GM19035 (cell line): ENCODE results near the gene ACSS1.

ENCODE experiments used
- ATAC-seq: cut with Tn5 transposase; IDR thresholded peaks from one replicate; pipeline ENCODE4 v1.9.1; 2021; ENCODE audit not compliant: unreplicated experiment

ACSS1 gene

DNA sequence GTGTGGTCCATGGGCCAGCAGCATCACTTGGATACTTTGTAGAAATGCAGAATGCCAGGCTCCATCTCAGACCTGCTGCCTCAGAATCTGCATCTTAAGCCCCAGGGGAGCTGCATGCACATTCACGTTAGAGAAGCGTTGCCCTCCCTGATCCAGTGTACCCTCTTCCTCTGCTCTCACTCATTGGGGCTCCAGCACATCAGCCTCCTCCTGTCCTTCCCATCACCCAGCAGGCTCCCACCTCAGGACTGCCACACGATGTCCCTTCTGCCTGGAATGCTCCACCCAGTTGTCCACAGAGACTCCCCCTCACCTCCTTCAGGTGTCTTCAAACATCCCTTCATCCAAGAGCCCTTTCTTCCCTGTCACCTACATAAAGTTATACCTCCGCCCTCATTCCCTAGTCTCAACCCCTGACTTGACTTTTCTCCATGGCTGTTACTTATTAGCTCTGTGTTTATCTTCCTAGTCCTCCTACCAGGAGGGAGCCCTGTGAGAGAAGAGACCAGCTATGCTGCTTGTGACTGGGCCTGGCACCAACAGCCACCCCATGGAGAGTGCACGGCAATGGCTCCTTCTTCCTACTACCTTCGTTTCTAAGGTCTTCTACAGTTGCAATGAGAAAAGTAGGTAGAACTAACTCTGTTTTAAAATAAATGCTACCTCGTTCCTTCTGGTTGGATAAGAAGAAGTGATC, 3.3 kb upstream of the ACSS1 start:
- no peak for ATAC-seq

GRCh38 chr20:25059866-25060465, 2.0 kb upstream of the ACSS1 start:
- no peak for ATAC-seq

- no peak for ATAC-seq
Measured at GRCh38 chr20:25058847-25059810, 1.2 kb upstream of the ACSS1 start.

DNA sequence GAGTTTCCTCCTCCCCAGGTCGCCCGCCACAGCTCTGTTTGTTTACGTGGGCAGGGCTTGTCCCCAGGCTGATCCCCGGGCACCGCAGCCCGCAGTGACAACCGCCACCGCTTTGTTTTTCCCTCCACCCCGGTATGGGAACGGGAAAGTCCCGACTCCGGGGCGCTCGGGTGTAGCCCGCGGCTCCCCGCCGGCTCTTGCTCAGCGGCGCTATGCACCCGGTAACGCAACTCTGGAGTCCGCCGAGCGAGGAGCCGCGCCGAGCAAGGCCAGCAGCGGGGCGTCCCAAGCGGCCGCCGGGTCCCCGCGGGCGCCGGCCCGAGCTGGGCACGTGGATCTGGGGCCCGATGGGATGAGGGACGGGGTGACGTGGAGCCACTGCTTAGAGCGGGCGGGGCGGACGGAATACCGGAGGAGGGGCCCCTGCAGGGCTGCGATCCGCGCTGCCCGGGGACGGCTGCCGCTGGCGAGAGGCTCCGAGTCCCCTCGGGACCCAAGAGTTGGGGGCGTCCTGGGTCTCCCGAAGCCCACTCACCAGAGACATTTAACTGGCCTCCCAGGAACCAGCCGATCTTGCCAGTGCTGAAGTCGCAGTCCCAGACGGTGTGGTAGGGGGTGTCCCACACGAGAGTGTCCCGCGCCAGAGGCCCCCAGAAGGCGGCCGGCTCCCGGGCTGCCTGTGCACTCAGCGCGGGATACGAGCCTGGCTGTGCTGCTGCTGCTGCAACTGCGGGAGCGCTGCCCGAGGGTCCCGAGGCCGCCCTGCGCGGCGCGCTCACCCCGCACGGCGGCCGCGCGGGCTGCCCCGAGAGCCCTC, 497 bp downstream of the ACSS1 start:
- peak; percentile 34 for ATAC-seq

- ATAC-seq = peak; percentile 29
Measured at GRCh38 chr20:25056690-25057233, 1.2 kb downstream of the ACSS1 start.

GRCh38 chr20:25055711-25056495, 2.0 kb downstream of the ACSS1 start:
- no peak for ATAC-seq

DNA sequence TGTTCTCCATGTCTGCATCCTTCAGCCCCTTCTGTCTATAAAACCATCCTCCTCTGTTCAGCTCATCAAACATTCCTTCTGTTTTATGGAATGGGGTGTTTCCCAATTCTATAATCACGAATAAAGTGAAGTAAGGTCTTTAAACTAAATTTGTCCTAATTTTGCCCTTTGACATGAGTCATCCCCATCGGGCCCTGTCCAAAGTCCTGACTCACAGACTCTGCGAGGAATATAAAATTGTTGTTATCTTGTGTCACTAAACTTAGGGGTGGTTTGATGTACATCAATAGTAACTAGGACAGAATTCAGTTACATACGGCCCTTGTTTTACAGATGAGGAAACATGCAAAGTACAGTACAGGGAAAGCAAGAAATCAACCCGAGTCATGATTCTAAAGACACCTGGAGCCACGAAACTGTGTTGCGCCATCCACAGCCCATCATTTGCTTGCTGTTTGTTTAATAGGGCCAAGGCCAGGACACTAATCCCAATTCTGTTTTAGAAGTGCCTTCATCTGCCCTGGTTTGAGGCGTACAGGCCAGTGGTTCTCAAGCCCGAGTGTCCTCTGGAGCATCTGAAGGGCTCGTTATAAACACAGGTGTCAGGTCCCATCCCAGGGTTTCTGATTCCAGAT, 2.8 kb downstream of the ACSS1 start:
- ATAC-seq = no peak

DNA sequence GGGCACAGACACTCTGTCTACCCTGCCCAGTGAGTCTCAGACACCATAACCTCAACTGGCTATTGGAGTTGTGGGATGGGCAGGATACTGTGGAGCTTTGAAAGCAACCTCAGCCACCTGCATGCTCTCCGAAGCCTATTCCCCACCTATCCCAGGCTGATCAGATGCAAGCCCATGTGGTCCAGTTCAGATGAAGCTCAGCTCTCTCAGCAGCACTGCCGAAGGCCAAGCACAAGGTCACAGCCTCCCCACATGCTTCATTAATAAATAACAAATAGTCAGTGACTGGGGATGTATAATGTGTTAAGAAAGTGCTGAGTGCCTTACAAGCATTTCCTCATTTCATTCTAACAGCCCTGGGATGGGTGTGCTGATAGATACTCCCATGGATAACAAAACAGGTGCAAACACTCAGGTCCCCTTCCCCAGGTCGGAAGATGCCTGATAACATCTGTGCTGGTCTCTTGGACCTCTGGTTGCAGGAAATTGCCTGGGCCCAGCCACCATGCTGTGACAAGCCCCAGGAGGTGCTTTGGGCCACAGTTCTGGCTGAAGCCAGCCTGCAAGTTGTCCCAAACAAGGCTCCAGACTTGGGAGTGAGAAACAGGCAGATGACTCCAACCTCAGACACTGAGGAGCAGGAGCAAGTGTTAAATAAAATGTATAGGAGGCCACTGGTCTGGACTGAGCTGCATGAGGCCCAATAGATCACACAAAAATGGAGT, 3.7 kb downstream of the ACSS1 start:
- ATAC-seq = no peak

DNA sequence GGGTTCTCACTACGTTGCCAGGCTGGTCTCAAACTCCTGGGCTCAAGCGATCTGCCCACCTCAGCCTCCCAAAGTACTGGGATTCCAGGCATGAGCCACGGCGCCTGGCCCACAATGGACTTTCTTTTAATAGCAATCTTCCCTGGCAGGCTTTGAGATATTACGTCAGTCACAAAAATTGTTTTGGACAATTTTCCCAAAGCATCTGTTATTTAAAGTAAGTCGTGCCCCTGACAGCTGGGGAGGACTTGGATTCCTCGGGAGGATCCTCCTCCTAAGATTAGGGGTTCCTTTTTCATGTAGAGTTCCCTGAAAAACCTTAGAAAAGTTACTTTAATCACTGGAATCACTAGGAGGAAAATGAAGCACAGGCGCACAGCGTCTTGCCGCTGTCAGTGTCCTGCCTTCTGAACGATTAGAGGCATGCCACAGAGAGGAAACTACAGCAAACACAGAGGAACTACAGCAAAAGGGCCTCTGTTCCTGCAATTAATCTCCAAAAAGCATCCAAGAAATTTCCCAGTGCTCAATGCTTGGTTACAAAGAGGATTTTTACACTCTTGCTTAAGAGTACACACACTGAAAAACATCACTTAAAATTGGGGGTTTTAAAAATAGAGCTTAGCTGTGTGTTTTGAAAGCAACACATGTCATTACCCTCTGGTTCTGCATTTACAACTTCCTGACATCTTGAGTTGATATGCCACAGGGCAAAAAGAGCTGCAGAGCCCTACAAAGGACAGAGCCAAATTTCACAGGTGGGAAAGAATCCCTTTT, 4.5 kb downstream of the ACSS1 start:
- ATAC-seq = no peak

GRCh38 chr20:25052255-25053194, 5.4 kb downstream of the ACSS1 start:
- no peak for ATAC-seq

GRCh38 chr20:25051386-25052155, 6.4 kb downstream of the ACSS1 start:
- no peak for ATAC-seq

- no peak for ATAC-seq
Measured at GRCh38 chr20:25050501-25051350, 7.2 kb downstream of the ACSS1 start.

DNA sequence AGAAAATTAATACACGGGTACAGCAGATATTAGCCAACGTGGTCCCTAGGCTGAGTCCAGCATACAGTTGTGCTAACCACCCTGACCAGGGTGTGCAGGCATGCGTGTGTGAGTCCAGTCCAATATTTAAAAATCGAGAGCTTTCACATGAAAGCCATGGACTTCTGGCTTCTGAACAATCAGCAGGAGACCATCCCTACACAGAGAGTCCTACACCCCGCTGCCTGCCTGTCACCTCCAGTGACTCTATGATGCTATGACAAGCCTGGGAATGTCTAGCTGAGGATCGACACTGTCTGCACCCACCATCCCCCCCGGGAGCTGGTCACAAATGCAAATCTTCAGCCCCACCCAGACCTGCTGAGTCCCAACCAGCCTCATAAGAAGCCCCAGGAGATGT, 7.9 kb downstream of the ACSS1 start:
- ATAC-seq = no peak

DNA sequence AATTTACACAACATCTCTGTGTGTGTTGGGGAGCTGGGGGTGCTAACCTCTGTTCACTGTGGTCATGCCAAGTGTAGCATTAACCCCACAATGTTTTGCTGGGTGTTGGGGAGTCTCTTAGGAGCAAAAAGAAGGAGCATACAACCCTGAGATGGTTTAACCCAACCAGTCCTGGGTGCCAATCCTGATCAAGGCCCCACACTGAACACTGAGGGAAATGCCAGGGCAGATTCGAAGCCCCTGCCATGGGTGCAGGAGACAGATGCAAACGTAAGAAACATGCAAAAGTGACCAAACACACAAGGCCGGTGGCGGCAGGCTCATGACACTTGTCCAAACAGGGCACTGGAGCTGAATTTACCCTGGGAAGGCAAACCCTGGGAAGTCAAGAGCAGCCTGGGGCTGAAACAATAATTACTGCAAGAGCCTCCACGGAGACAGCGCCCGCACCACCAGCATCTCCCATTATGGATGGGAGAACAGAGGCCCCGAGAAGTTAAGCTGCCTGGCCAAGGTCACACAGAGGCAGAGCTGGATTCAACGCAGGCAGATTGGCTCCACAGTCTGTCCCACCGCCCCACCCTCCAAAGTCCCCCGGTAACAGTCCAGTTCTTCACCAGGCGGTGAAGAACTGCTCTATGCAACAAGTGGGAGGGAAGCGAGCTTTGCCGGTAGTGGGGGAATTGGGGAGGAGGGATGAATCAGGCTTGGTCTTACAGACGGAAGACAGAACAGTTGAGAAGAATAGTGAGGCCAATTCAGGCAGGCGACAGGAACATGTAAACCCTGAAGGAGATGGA, 8.5 kb downstream of the ACSS1 start:
- no peak for ATAC-seq
